ENCODE results near the gene SP140L. TPM values are rescaled to one million over a fixed set of nuclear protein-coding genes. Genes with fewer than 3 reads are reported as not detected.

Gene SP140L
- total RNA-seq, 1 donor from 2014 or later = 2.7 TPM

DNA sequence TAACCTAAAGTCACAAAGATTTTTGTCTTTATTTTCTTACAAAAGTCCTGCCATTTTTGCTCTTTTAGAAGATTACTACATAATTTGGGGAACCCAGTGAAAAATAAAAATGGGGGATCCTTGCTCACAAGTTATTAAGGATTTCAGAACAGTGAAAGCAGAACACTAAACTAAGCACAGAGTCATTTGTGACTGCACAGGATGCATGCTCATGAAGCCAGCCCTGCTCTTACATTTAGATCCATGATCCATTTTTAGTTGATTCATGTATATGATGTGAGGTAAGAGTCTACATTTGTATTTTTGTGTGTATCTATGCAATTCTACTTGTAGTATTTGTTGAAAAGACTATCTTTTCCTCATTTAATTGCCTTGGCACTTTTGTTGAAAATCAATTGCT lies 21.8 kb downstream of the SP140L start:
- TF ChIP-seq, protein P1, sequence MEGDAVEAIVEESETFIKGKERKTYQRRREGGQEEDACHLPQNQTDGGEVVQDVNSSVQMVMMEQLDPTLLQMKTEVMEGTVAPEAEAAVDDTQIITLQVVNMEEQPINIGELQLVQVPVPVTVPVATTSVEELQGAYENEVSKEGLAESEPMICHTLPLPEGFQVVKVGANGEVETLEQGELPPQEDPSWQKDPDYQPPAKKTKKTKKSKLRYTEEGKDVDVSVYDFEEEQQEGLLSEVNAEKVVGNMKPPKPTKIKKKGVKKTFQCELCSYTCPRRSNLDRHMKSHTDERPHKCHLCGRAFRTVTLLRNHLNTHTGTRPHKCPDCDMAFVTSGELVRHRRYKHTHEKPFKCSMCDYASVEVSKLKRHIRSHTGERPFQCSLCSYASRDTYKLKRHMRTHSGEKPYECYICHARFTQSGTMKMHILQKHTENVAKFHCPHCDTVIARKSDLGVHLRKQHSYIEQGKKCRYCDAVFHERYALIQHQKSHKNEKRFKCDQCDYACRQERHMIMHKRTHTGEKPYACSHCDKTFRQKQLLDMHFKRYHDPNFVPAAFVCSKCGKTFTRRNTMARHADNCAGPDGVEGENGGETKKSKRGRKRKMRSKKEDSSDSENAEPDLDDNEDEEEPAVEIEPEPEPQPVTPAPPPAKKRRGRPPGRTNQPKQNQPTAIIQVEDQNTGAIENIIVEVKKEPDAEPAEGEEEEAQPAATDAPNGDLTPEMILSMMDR (conservative IDR thresholded peaks at IDR 0.05; ENCODE audit: low read depth, low read length) = no peak
- no peak for DNase-seq (ENCODE audit: low read depth)

GRCh38 chr2:230356084-230356483 lies 29.1 kb downstream of the SP140L start:
- no peak for DNase-seq (ENCODE audit: low read depth)
- TF ChIP-seq, protein P1 (conservative IDR thresholded peaks at IDR 0.05; ENCODE audit: low read depth, low read length) = no peak
- H3K4me3 ChIP-seq (ENCODE audit: low read depth, low read length) = no peak overlapping the region

More for the DNA sequence above, 21.8 kb downstream of the SP140L start:
- H3K4me3 ChIP-seq (ENCODE audit: low read depth, low read length) = no peak overlapping the region

DNA sequence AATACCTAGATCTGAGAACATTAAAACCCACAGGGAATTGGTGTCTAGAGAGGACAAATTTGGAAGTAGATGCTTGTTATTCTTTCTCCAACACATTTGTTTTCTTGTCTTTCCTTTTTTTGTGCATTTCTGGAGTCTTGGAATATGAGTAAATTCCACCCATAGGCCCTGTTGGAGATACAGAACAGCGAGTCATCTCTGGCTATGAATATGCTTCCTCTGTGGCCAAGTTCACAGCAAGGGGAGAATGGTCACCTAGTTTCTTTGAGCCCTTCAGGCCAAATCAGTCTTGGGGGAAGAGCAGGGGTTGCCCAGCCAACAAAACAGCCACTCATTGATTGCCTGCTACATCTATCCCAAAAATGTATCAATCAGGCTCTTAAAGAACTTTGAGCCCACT lies 31.3 kb downstream of the SP140L start:
- DNase-seq (ENCODE audit: low read depth) = no peak
- H3K4me3 ChIP-seq (ENCODE audit: low read depth, low read length) = no peak overlapping the region
- TF ChIP-seq, protein P1 (conservative IDR thresholded peaks at IDR 0.05; ENCODE audit: low read depth, low read length) = no peak

DNA sequence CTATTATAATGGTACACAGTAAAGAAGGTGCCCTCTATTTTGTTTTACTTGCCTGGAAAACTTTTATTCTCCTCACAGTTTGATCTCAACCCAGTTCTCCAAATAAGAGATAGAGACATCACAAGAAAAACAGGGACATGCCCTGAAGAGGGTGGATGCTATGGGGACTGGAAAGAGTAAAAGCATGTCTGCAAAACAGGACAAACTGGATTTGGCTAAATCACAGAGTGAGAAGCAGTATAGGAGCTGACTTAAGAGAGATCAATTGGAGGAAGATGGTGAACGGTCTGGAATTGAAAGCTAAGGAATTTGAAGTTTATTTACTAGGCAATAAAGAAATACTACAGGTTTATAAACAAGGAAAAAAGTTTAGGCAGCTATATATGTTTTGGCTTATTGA lies 33.0 kb downstream of the SP140L start:
- no peak overlapping the region for H3K4me3 ChIP-seq (ENCODE audit: low read depth, low read length)
- DNase-seq (ENCODE audit: low read depth) = no peak
- TF ChIP-seq, protein P1 (conservative IDR thresholded peaks at IDR 0.05; ENCODE audit: low read depth, low read length) = no peak

GRCh38 chr2:230362030-230362691 lies 35.2 kb downstream of the SP140L start:
- no peak for DNase-seq (ENCODE audit: low read depth)
- H3K4me3 ChIP-seq (ENCODE audit: low read depth, low read length) = no peak overlapping the region
- TF ChIP-seq, protein P1 (conservative IDR thresholded peaks at IDR 0.05; ENCODE audit: low read depth, low read length) = no peak

DNA sequence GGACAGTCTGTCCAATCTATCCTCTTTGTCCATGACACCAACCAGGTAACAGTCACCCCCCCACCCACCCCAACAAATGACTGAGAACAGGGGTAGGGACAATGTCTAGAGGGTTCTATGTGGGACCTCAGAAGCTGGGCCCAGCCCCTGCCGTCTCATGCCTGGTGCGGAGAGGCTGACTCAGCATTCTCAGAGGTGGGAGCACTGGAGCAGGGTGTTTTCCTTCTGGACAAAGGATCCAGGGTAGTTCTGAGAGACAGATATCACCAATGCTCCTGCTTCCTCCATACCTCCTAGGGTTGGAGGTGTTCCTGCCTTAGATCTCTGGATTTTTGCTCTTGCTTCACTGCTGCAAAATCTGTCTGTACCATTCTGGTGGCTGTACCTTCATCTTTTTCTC lies 55.1 kb downstream of the SP140L start:
- TF ChIP-seq, protein P1 (conservative IDR thresholded peaks at IDR 0.05; ENCODE audit: low read depth, low read length) = no peak
- H3K4me3 ChIP-seq (ENCODE audit: low read depth, low read length) = no peak overlapping the region
- no peak for DNase-seq (ENCODE audit: low read depth)

GRCh38 chr2:230383453-230383852 lies 56.5 kb downstream of the SP140L start:
- no peak overlapping the region for H3K4me3 ChIP-seq (ENCODE audit: low read depth, low read length)
- TF ChIP-seq, protein P1 (conservative IDR thresholded peaks at IDR 0.05; ENCODE audit: low read depth, low read length) = no peak
- no peak for DNase-seq (ENCODE audit: low read depth)

All from epithelial cell of proximal tubule (primary cell).